Caco-2 (cell line): ENCODE data around the gene EXOC2. TPM values are rescaled to one million over a fixed set of nuclear protein-coding genes. Genes with fewer than 3 reads are reported as not detected.

Source experiments
- BruUV-seq: library from RNA; stranded (reverse); fragments of 400-500 nt; replicated peaks from 2 replicates; lab custom pipeline; 2021; lab: Mats Ljungman, UMichigan
- CTCF ChIA-PET: fragments of 300-600 bp; sonication (Branson Sonifier 250); formaldehyde crosslinking; loops from one replicate; lab custom pipeline; 2022; ENCODE audit warnings: antibody characterized with exemption; lab: Charles Lee
- POLR2A ChIA-PET: fragments of 300-600 bp; sonication (Branson Sonifier 250); formaldehyde crosslinking; loops from one replicate; lab custom pipeline; 2022; ENCODE audit warnings: antibody characterized with exemption; lab: Charles Lee
- DNase-seq, 2 experiments: peaks; one replicate each; pipeline versions ENCODE4 v3.0.0 to v3.0.0-alpha.2; 2020 to 2022
- H3K27me3 ChIP-seq: replicated peaks from 2 replicates; pipeline ENCODE4 v1.6.0; 2011; ENCODE audit warnings: low read length; ENCODE audit not compliant: control insufficient read depth, insufficient read depth
- H3K36me3 ChIP-seq: 2 replicates; pipeline ENCODE4 v1.5.1; 2011; ENCODE audit warnings: low read length; ENCODE audit not compliant: control insufficient read depth, insufficient read depth
- H3K4me1 ChIP-seq: fragments of 250-450 bp; sonication (Bioruptor Pico); 2 replicates; pipeline ENCODE4 v1.5.1; 2020; ENCODE audit warnings: mild to moderate bottlenecking
- H3K4me3 ChIP-seq: 2 replicates; pipeline ENCODE4 v1.5.1; 2011; ENCODE audit warnings: low read depth, mild to moderate bottlenecking, control low read depth, low read length
- H3K9me3 ChIP-seq: fragments of 250-450 bp; sonication (Bioruptor Pico); 2 replicates; pipeline ENCODE4 v1.5.1; 2020; ENCODE audit warnings: mild to moderate bottlenecking, moderate library complexity
- H3K27ac Mint-ChIP-seq: one replicate; pipeline ENCODE4 v1.8.0; 2022; ENCODE audit warnings: mixed read lengths; ENCODE audit not compliant: unreplicated experiment
- H3K27me3 Mint-ChIP-seq: one replicate; pipeline ENCODE4 v1.8.0; 2022; ENCODE audit warnings: mixed read lengths; ENCODE audit not compliant: insufficient read depth, unreplicated experiment
- H3K36me3 Mint-ChIP-seq: one replicate; pipeline ENCODE4 v1.8.0; 2022; ENCODE audit warnings: mild to moderate bottlenecking, mixed read lengths; ENCODE audit not compliant: insufficient read depth, unreplicated experiment
- H3K4me1 Mint-ChIP-seq: one replicate; pipeline ENCODE4 v1.8.0; 2022; ENCODE audit warnings: low read depth, mixed read lengths; ENCODE audit not compliant: unreplicated experiment
- H3K4me3 Mint-ChIP-seq: one replicate; pipeline ENCODE4 v1.8.0; 2022; ENCODE audit warnings: mild to moderate bottlenecking, moderate library complexity, mixed read lengths; ENCODE audit not compliant: unreplicated experiment
- H3K9me3 Mint-ChIP-seq: one replicate; pipeline ENCODE4 v1.8.0; 2022; ENCODE audit warnings: mixed read lengths; ENCODE audit not compliant: unreplicated experiment
- intact Hi-C: fragments of 100-400 bp; cut with micrococcal nuclease; formaldehyde crosslinking; loops from one replicate; pipeline ENCODE4 v1.10.0; 2022; ENCODE audit not compliant: unreplicated experiment
- total RNA-seq: library from RNA; stranded (reverse); gene quantifications from 2 replicates; pipeline ENCODE4 v1.2.3, GENCODE V29; 2022
- TF ChIP-seq, protein P1 (sequence below), 2 experiments: fragments of 200-600 bp in 1 of 2; IDR thresholded peaks; 1 replicate in 1 of 2; 2 replicates in 1 of 2; pipeline versions ENCODE4 v1.5.1 to v1.8.0; 2011 to 2022; ENCODE audit warnings: antibody characterized with exemption in 1 of 2, control low read depth in 1 of 2, inconsistent platforms in 1 of 2, low read depth in 1 of 2, low read length in 1 of 2, mild to moderate bottlenecking in 1 of 2, moderate library complexity in 1 of 2; ENCODE audit not compliant: insufficient read depth in 1 of 2, severe bottlenecking in 1 of 2, unreplicated experiment in 1 of 2

The EXOC2 gene
- total RNA-seq, 1 experiment from 2014 or later: 21.4 TPM

GRCh38 chr6:656460-657252 lies 36.3 kb downstream of the EXOC2 start, which contains the start of gene HUS1B:
Gene HUS1B, minus strand, starts transcription at chr6:657100. Its CDS starts 156 bp downstream, at chr6:656944.
- POLR2A ChIA-PET: interaction anchor here (0.6 kb wide), 1 partner anchor 51 kb away, joined by 3 read pairs; no protein-coding TSS in a partner anchor
- DNase-seq: no peak
- Mint-ChIP-seq H3K4me1 (peaks cover 5% of the 10 kb centered on the region), H3K36me3 (no peaks in the 10 kb centered on the region), H3K9me3 (no peaks in the 10 kb centered on the region), H3K27ac (no peak within 1 kb of the TSS), H3K4me3 (no peak within 1 kb of the TSS), H3K27me3 (no peaks in the 10 kb centered on the region)
- Histone ChIP-seq H3K9me3 (no peaks in the 10 kb centered on the region), H3K4me3 (no peak within 1 kb of the TSS), H3K27me3 (no peaks in the 10 kb centered on the region), H3K36me3 (no peaks in the 10 kb centered on the region), H3K4me1 (peaks cover 6% of the 10 kb centered on the region; the same call in 1 of the 2 replicates)
- no TSS peak for BruUV-seq
- TF ChIP-seq, protein P1, sequence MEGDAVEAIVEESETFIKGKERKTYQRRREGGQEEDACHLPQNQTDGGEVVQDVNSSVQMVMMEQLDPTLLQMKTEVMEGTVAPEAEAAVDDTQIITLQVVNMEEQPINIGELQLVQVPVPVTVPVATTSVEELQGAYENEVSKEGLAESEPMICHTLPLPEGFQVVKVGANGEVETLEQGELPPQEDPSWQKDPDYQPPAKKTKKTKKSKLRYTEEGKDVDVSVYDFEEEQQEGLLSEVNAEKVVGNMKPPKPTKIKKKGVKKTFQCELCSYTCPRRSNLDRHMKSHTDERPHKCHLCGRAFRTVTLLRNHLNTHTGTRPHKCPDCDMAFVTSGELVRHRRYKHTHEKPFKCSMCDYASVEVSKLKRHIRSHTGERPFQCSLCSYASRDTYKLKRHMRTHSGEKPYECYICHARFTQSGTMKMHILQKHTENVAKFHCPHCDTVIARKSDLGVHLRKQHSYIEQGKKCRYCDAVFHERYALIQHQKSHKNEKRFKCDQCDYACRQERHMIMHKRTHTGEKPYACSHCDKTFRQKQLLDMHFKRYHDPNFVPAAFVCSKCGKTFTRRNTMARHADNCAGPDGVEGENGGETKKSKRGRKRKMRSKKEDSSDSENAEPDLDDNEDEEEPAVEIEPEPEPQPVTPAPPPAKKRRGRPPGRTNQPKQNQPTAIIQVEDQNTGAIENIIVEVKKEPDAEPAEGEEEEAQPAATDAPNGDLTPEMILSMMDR (IDR thresholded peaks at IDR 0.05; ENCODE audit: insufficient read depth in 1 of 2, low read depth in 1 of 2, low read length in 1 of 2, severe bottlenecking in 1 of 2, unreplicated experiment in 1 of 2): no peak
- CTCF ChIA-PET: no interaction called here
- intact Hi-C loops: no loop called here

- H3K27ac Mint-ChIP-seq: no peak overlapping the region
- no peaks in the 10 kb centered on the region for H3K9me3 Mint-ChIP-seq
These were observed 38.8 kb downstream of the EXOC2 start for GRCh38 chr6:654136-654535.

DNA sequence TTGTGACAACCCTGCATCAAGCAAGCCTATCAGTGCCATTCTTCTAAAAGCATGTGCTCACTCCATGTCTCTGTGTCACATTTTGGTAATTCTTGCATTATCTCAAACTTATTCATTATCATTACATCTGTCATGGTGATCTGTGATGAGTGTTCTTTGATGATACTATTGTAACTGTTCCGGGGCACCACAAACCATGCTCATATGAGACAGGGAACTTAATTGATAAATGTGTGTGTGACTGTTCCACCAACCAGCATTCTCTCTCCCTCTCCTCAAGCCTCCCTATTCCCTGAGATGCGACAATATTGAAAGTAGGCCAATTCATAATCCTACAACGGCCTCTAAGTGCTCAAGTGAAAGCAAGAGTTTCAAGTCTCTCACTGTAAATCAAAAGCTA lies 40.1 kb downstream of the EXOC2 start:
- H3K36me3 Mint-ChIP-seq: no peaks in the 10 kb centered on the region

More at GRCh38 chr6:654136-654535, 38.8 kb downstream of the EXOC2 start:
- Mint-ChIP-seq H3K36me3 (no peaks in the 10 kb centered on the region), H3K4me3 (no peak overlapping the region), H3K27me3 (no peaks in the 10 kb centered on the region), H3K4me1 (peaks cover 5% of the 10 kb centered on the region)
- no TSS peak for BruUV-seq
- Histone ChIP-seq H3K27me3 (no peaks in the 10 kb centered on the region), H3K4me3 (no peak overlapping the region), H3K36me3 (no peaks in the 10 kb centered on the region), H3K4me1 (peaks cover 6% of the 10 kb centered on the region; the same call in 1 of the 2 replicates), H3K9me3 (no peaks in the 10 kb centered on the region)
- TF ChIP-seq, protein P1 (IDR thresholded peaks at IDR 0.05; ENCODE audit: insufficient read depth in 1 of 2, low read depth in 1 of 2, low read length in 1 of 2, severe bottlenecking in 1 of 2, unreplicated experiment in 1 of 2): no peak
- ChIA-PET POLR2A (no interaction called here), CTCF (no interaction called here)
- DNase-seq: no peak
- intact Hi-C loops: no loop called here

More for the DNA sequence above, 40.1 kb downstream of the EXOC2 start:
- intact Hi-C loops: no loop called here
- Mint-ChIP-seq H3K4me3 (no peak overlapping the region), H3K27me3 (no peaks in the 10 kb centered on the region), H3K9me3 (no peaks in the 10 kb centered on the region), H3K27ac (no peak overlapping the region), H3K4me1 (no peaks in the 10 kb centered on the region)
- no peaks in the 10 kb centered on the region for H3K36me3 ChIP-seq
- no peaks in the 10 kb centered on the region for H3K27me3 ChIP-seq
- BruUV-seq: no TSS peak
- DNase-seq: no peak
- H3K9me3 ChIP-seq: no peaks in the 10 kb centered on the region
- ChIA-PET CTCF (interaction anchor here (0.6 kb wide), 1 partner anchor 212 kb away, joined by 5 read pairs; no protein-coding TSS in a partner anchor), POLR2A (no interaction called here)
- H3K4me3 ChIP-seq: no peak overlapping the region
- TF ChIP-seq, protein P1 (IDR thresholded peaks at IDR 0.05; ENCODE audit: insufficient read depth in 1 of 2, low read depth in 1 of 2, low read length in 1 of 2, severe bottlenecking in 1 of 2, unreplicated experiment in 1 of 2): no peak
- H3K4me1 ChIP-seq: peaks cover 2% of the 10 kb centered on the region; the same call in 1 of the 2 replicates
